Tibial artery (tissue), 4 donors: ENCODE data around the gene IL2RG.

ENCODE experiments used
- DNase-seq, 2 donors: peaks; one replicate each; pipeline ENCODE4 v3.0.0-alpha.2; 2019
- H3K27ac ChIP-seq, 2 donors: fragments of 200-600 bp; sonication (generic) in 1 of 2; 1 replicate in 1 of 2; 2 replicates in 1 of 2; pipeline ENCODE4 v1.5.1; 2018 to 2019; ENCODE audit warnings: mild to moderate bottlenecking in 1 of 2
- H3K27me3 ChIP-seq, 2 donors: fragments of 200-600 bp; sonication (generic) in 1 of 2; one replicate each; pipeline versions ENCODE4 v1.5.1 to v1.6.0; 2016 to 2019
- H3K36me3 ChIP-seq, 3 donors: fragments of 200-600 bp; sonication (generic) in 2 of 3; one replicate each; pipeline ENCODE4 v1.5.1; 2016 to 2019; ENCODE audit warnings: mild to moderate bottlenecking in 2 of 3
- H3K4me1 ChIP-seq, 4 donors: fragments of 200-600 bp; sonication (generic) in 2 of 4; 1 replicate in 3 of 4; 2 replicates in 1 of 4; pipeline ENCODE4 v1.5.1; 2016 to 2019
- H3K4me3 ChIP-seq, 2 donors: fragments of 200-600 bp; sonication (generic) in 1 of 2; 1 replicate in 1 of 2; 2 replicates in 1 of 2; pipeline ENCODE4 v1.5.1; 2018 to 2019; ENCODE audit warnings: mild to moderate bottlenecking in 2 of 2
- H3K9me3 ChIP-seq, 3 donors: fragments of 200-600 bp; sonication (generic) in 1 of 3; one replicate each; pipeline ENCODE4 v1.5.1; 2016 to 2019
- CTCF ChIP-seq, 2 experiments: fragments of 200-600 bp in 1 of 2; fragments of 450-650 bp in 1 of 2; IDR thresholded peaks; one replicate each; pipeline ENCODE4 v1.5.1; 2017 to 2019; ENCODE audit warnings: antibody characterized with exemption in 2 of 2, mild to moderate bottlenecking in 1 of 2, moderate library complexity in 1 of 2
- intact Hi-C: fragments of 100-400 bp; cut with DNase I; formaldehyde crosslinking; loops from one replicate; pipeline ENCODE4 v1.15.0; 2023; ENCODE audit warnings: low total_unique reads

IL2RG gene

DNA sequence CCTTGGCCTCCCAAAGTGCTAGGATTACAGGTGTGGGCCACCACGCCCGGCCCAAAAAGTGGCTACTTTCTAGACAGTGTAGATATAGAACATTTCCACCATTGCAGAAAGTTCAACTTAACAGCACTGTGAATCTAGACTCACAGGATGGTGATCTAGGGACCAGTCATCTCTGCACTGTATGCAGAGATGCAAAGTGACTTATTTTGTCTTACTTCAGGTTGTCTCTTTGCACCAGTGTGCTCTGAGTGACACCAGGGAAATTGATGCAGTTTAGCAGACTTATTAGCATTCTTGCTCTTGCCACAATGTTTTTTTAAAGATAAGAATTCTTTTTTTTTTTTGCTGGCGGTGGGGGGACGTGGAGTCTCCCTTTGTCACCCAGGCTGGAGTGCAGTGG lies 28.6 kb downstream of the IL2RG start:
- no peak overlapping the region for H3K4me3 ChIP-seq
- TF ChIP-seq CTCF (IDR thresholded peaks at IDR 0.05) = no peak
- intact Hi-C loops = no loop called here

DNA sequence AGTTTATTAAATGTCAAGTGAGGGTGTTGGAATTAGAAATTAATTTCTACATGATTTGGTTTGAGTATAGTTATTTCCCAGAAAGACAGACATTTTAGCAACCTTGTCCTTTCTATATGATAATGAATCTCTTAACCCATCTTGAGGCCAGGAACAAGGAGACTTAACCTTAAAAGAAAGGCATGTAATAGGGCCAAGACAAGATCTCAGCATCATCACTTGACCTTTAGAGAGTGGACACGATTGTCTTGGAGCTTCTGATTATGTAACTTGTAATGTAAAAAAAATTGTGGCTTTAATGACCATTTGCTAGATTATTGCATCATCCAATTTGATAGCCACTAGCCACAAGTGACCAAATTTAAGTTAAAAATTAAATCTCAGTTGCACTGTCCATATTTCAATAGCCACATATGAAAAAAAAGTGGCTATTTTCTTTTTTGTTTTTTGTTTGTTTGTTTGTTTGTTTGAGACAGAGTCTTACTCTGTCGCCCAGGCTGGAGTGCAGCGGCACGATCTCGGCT lies 29.2 kb downstream of the IL2RG start:
- Histone ChIP-seq H3K27ac (no peak overlapping the region), H3K27me3 (no peaks in the 10 kb centered on the region), H3K4me3 (no peak overlapping the region), H3K4me1 (no peaks in the 10 kb centered on the region), H3K36me3 (no peaks in the 10 kb centered on the region), H3K9me3 (no peaks in the 10 kb centered on the region)
- no peak for TF ChIP-seq CTCF (IDR thresholded peaks at IDR 0.05)
- no peak for DNase-seq
- intact Hi-C loops = no loop called here

More for the DNA sequence above, 28.6 kb downstream of the IL2RG start:
- Histone ChIP-seq H3K27ac (no peak overlapping the region), H3K9me3 (no peaks in the 10 kb centered on the region), H3K27me3 (no peaks in the 10 kb centered on the region), H3K4me1 (no peaks in the 10 kb centered on the region), H3K36me3 (no peaks in the 10 kb centered on the region)
- no peak for DNase-seq

DNA sequence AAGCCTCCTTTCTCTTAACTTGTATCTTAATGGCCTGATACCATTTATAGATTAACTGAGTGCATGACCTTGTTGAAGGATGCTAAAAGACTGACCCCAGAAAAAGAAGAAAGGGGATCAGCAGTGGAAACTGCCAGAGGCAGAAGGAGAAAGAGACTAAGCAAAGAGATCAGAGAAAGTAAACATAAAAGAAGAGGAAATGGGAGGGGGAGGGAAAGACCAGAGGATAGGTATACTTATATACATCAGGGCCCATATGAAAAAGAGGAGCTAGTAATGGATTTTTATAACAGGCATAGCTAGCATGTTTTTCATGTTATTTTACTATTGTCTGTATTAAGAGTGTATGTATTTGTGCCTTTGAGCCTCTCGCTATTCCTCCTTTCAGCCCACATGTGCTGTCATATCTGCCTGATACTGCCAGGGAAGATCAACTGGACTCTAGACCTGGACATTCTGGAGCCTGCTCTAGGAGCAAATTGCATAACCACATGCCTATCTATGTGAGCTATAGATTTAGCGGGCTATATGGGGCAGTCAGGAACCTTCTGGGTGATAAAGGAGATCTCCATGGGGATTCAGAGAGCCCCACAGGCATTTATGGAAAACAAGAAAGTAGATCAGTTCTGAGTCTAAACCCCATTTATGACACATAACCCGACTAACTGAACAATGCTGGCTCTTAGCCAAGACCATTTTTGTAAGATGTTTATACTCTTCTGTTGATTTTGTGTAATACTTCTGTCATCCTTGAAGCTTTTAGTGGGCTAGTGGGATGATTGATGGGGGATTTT lies 29.9 kb downstream of the IL2RG start:
- DNase-seq = no peak
- no peaks in the 10 kb centered on the region for H3K4me1 ChIP-seq
- intact Hi-C loops = no loop called here
- no peaks in the 10 kb centered on the region for H3K27me3 ChIP-seq
- H3K4me3 ChIP-seq = no peak overlapping the region
- no peak overlapping the region for H3K27ac ChIP-seq
- H3K9me3 ChIP-seq = no peaks in the 10 kb centered on the region
- H3K36me3 ChIP-seq = no peaks in the 10 kb centered on the region
- TF ChIP-seq CTCF (IDR thresholded peaks at IDR 0.05) = no peak

GRCh38 chrX:71070531-71070930 lies 40.8 kb downstream of the IL2RG start:
- DNase-seq = no peak
- H3K27me3 ChIP-seq = no peaks in the 10 kb centered on the region
- no peak overlapping the region for H3K4me3 ChIP-seq
- peaks cover 0 to 14% (median 0%) of the 10 kb centered on the region in 4 donors for H3K4me1 ChIP-seq
- TF ChIP-seq CTCF (IDR thresholded peaks at IDR 0.05) = no peak
- H3K27ac ChIP-seq = no peak overlapping the region
- H3K9me3 ChIP-seq = no peaks in the 10 kb centered on the region
- intact Hi-C loops = no loop called here
- H3K36me3 ChIP-seq = no peaks in the 10 kb centered on the region

- Histone ChIP-seq H3K27ac (peak within 1 kb of the TSS; percentile 81 to 84), H3K9me3 (no peaks in the 10 kb centered on the region), H3K4me1 (peaks cover 0 to 14% (median 0%) of the 10 kb centered on the region in 4 donors), H3K36me3 (no peaks in the 10 kb centered on the region), H3K27me3 (no peaks in the 10 kb centered on the region), H3K4me3 (peak within 1 kb of the TSS; percentile 65 to 66)
- intact Hi-C loops = no loop called here
- peak; percentile 93 to 96 for DNase-seq
- peak in 1 of 2 experiments; percentile 78 for TF ChIP-seq CTCF (IDR thresholded peaks at IDR 0.05)
These were observed 43.1 kb downstream of the IL2RG start, which contains the start of gene SNX12 for GRCh38 chrX:71068044-71068918. Gene SNX12 (minus strand): TSS chrX:71068334. CDS start chrX:71068306, 28 bp downstream.
